H1 (cell line): ENCODE measurements around the gene IL7R. TPM values are rescaled to one million over a fixed set of nuclear protein-coding genes. Genes with fewer than 3 reads are reported as not detected.

Source experiments
- CTCF ChIA-PET: fragments of 300-600 bp; sonication (Branson Sonifier 250); formaldehyde crosslinking; loops from one replicate; lab custom pipeline; 2021; ENCODE audit not compliant: partially characterized antibody; lab: Charles Lee
- POLR2A ChIA-PET: fragments of 300-600 bp; sonication (Branson Sonifier 250); formaldehyde crosslinking; loops from one replicate; lab custom pipeline; 2021; ENCODE audit warnings: inconsistent platforms; ENCODE audit not compliant: partially characterized antibody; lab: Charles Lee
- DNase-seq, 2 experiments: peaks; one replicate each; pipeline versions ENCODE4 v3.0.0 to v3.0.0-alpha.2; 2010 to 2022; ENCODE audit warnings: low spot score in 2 of 2, low read depth in 1 of 2, mixed read lengths in 1 of 2
- FAIRE-seq: peaks from 2 replicates; lab custom pipeline; 2011; peaks lifted over from hg19 to GRCh38; lab: Jason Lieb, UNC
- H2AFZ ChIP-seq: 2 replicates; pipeline ENCODE4 v1.8.1; 2012; ENCODE audit warnings: low read length, inconsistent platforms
- H2AK5ac ChIP-seq: 2 replicates; pipeline ENCODE4 v1.6.1; 2013; ENCODE audit warnings: low read depth, low read length
- H2BK120ac ChIP-seq: replicated peaks from 2 replicates; pipeline ENCODE3; 2013; ENCODE audit warnings: low read depth, low read length, inconsistent platforms
- H2BK12ac ChIP-seq: 2 replicates; pipeline ENCODE4 v1.6.1; 2013; ENCODE audit warnings: low read depth, low read length
- H2BK15ac ChIP-seq: 2 replicates; pipeline ENCODE4 v1.6.1; 2013; ENCODE audit warnings: low read length
- H2BK20ac ChIP-seq: 2 replicates; pipeline ENCODE4 v1.6.1; 2013; ENCODE audit warnings: low read length
- H2BK5ac ChIP-seq: 2 replicates; pipeline ENCODE4 v1.6.1; 2013; ENCODE audit warnings: low read depth, low read length
- H3K14ac ChIP-seq: 2 replicates; pipeline ENCODE4 v1.6.1; 2013; ENCODE audit warnings: inconsistent platforms; ENCODE audit not compliant: insufficient read length
- H3K18ac ChIP-seq: 2 replicates; pipeline ENCODE4 v1.6.1; 2013; ENCODE audit warnings: low read length; ENCODE audit errors: extremely low read depth
- H3K23ac ChIP-seq: 2 replicates; pipeline ENCODE4 v1.6.1; 2013; ENCODE audit warnings: inconsistent platforms; ENCODE audit not compliant: insufficient read length
- H3K23me2 ChIP-seq: 2 replicates; pipeline ENCODE4 v1.6.1; 2013; ENCODE audit warnings: low read depth, low read length
- H3K27ac ChIP-seq: 2 replicates; pipeline ENCODE4 v1.6.1; 2011; ENCODE audit warnings: low read depth, low read length, inconsistent platforms
- H3K27me3 ChIP-seq, 4 experiments: replicated peaks in 1 of 4; 1 replicate in 1 of 4; 2 replicates in 3 of 4; pipeline versions ENCODE4 v1.6.1 to v1.8.1; 2011 to 2013; ENCODE audit warnings: low read length in 3 of 4, mild to moderate bottlenecking in 3 of 4, inconsistent platforms in 2 of 4, mixed read lengths in 2 of 4, moderate library complexity in 1 of 4; ENCODE audit not compliant: control insufficient read depth in 3 of 4, insufficient read depth in 3 of 4; ENCODE audit errors: extremely low read depth in 1 of 4
- H3K36me3 ChIP-seq, 4 experiments: 2 replicates each; pipeline versions ENCODE4 v1.6.1 to v1.8.1; 2011 to 2013; ENCODE audit warnings: mild to moderate bottlenecking in 4 of 4, low read length in 3 of 4, moderate library complexity in 2 of 4, control low read depth in 1 of 4, inconsistent platforms in 1 of 4; ENCODE audit not compliant: insufficient read depth in 4 of 4, control insufficient read depth in 2 of 4
- H3K4ac ChIP-seq: replicated peaks from 2 replicates; pipeline ENCODE3; 2013; ENCODE audit warnings: low read length, low read depth, mixed read lengths, inconsistent platforms; ENCODE audit not compliant: insufficient read length
- H3K4me1 ChIP-seq, 4 experiments: replicated peaks in 1 of 4; 1 replicate in 1 of 4; 2 replicates in 3 of 4; pipeline versions ENCODE4 v1.6.1 to v1.8.1; 2011 to 2013; ENCODE audit warnings: low read length in 3 of 4, inconsistent platforms in 2 of 4, mixed read lengths in 1 of 4; ENCODE audit not compliant: insufficient read depth in 4 of 4, control insufficient read depth in 3 of 4
- H3K4me2 ChIP-seq, 2 experiments: 2 replicates each; pipeline versions ENCODE4 v1.6.1 to v1.8.1; 2011 to 2013; ENCODE audit warnings: low read depth in 2 of 2, low read length in 2 of 2, control low read depth in 1 of 2, inconsistent platforms in 1 of 2, mild to moderate bottlenecking in 1 of 2; ENCODE audit not compliant: insufficient read depth in 1 of 2
- H3K4me3 ChIP-seq, 4 experiments: fragments of 200-600, 300-600 bp in 1 of 4; sonication (generic), shearing (Covaris generic), sonication (Bioruptor Twin) in 1 of 4; 2 replicates each; pipeline versions ENCODE4 v1.5.1 to v1.8.1; 2011 to 2016; ENCODE audit warnings: low read length in 4 of 4, low read depth in 3 of 4, control low read depth in 2 of 4, inconsistent platforms in 2 of 4, mild to moderate bottlenecking in 2 of 4, mixed read lengths in 1 of 4, moderate library complexity in 1 of 4; ENCODE audit not compliant: insufficient read depth in 2 of 4; ENCODE audit errors: extremely low read depth in 1 of 4
- H3K56ac ChIP-seq: replicated peaks from 2 replicates; pipeline ENCODE3; 2013; ENCODE audit warnings: low read depth, mild to moderate bottlenecking, mixed read lengths, low read length, inconsistent platforms; ENCODE audit not compliant: insufficient read length
- H3K79me1 ChIP-seq: 2 replicates; pipeline ENCODE4 v1.6.1; 2013; ENCODE audit warnings: low read depth, low read length, control low read depth
- H3K79me2 ChIP-seq, 2 experiments: 2 replicates each; pipeline versions ENCODE4 v1.6.1 to v1.8.1; 2012 to 2013; ENCODE audit warnings: low read length in 2 of 2, mild to moderate bottlenecking in 2 of 2, inconsistent platforms in 1 of 2; ENCODE audit not compliant: insufficient read depth in 2 of 2, control insufficient read depth in 1 of 2
- H3K9ac ChIP-seq, 4 experiments: replicated peaks in 1 of 4; 1 replicate in 1 of 4; 2 replicates in 3 of 4; pipeline versions ENCODE4 v1.6.1 to v1.8.1; 2011 to 2013; ENCODE audit warnings: low read depth in 3 of 4, low read length in 3 of 4, control low read depth in 2 of 4, mild to moderate bottlenecking in 2 of 4, moderate library complexity in 2 of 4, inconsistent platforms in 1 of 4; ENCODE audit errors: extremely low read depth in 1 of 4
- H3K9me3 ChIP-seq, 2 experiments: 2 replicates each; pipeline versions ENCODE4 v1.6.1 to v1.8.1; 2012 to 2013; ENCODE audit warnings: mild to moderate bottlenecking in 2 of 2, moderate library complexity in 2 of 2, control low read depth in 1 of 2, inconsistent platforms in 1 of 2, low read depth in 1 of 2, low read length in 1 of 2, mixed read lengths in 1 of 2; ENCODE audit not compliant: insufficient read depth in 2 of 2
- H4K20me1 ChIP-seq, 2 experiments: replicated peaks in 1 of 2; 2 replicates each; pipeline versions ENCODE3 to v1.8.1; 2011 to 2013; ENCODE audit warnings: inconsistent platforms in 2 of 2, low read length in 2 of 2, mild to moderate bottlenecking in 1 of 2; ENCODE audit not compliant: insufficient read depth in 2 of 2, control insufficient read depth in 1 of 2
- H4K5ac ChIP-seq: 2 replicates; pipeline ENCODE4 v1.6.1; 2013; ENCODE audit warnings: low read length, low read depth, mixed read lengths, inconsistent platforms; ENCODE audit not compliant: insufficient read length
- H4K8ac ChIP-seq: 2 replicates; pipeline ENCODE4 v1.8.0; 2013; ENCODE audit warnings: mild to moderate bottlenecking, moderate library complexity, low read length, inconsistent platforms; ENCODE audit not compliant: insufficient read depth; ENCODE audit errors: extremely low read depth
- H4K91ac ChIP-seq: replicated peaks from 2 replicates; pipeline ENCODE3; 2013; ENCODE audit warnings: low read length, mixed read lengths, inconsistent platforms; ENCODE audit not compliant: insufficient read length
- EZH2 ChIP-seq: fragments of 200-600 bp; sonication (generic); IDR thresholded peaks from 2 replicates; pipeline ENCODE4 v1.7.1; 2012; ENCODE audit warnings: low read depth, mild to moderate bottlenecking, moderate library complexity, low read length, inconsistent platforms; ENCODE audit not compliant: severe bottlenecking
- WGBS, 2 experiments: shearing (Covaris generic) in 1 of 2; methylation state at CpG; one replicate each; pipeline versions ENCODE4 v1.1.6 to v1.1.7; 2013 to 2015; ENCODE audit warnings: low lambda C conversion rate in 2 of 2, mixed read lengths in 2 of 2, inconsistent platforms in 1 of 2, low coverage in 1 of 2, missing lambda C conversion rate in 1 of 2; ENCODE audit not compliant: insufficient replicate concordance in 2 of 2, insufficient coverage in 1 of 2, insufficient read length in 1 of 2; ENCODE audit errors: extremely low coverage in 1 of 2, missing lambda C conversion rate in 1 of 2; 5-methylcytosine and 5-hydroxymethylcytosine counted together
- polyA plus RNA-seq, 7 experiments: library from polyadenylated mRNA; depleted of rRNA in 3 of 7; stranded (reverse) in 5 of 7; unstranded in 2 of 7; fragments of >200 nt in 5 of 7; fragments of 200-250 nt in 2 of 7; gene quantifications; 1 replicate in 5 of 7; 2 replicates in 1 of 7; 4 replicates in 1 of 7; pipeline versions ENCODE4 v1.2.1 to v1.2.3, GENCODE V29; 2011 to 2013; ENCODE audit warnings: missing spikeins in 2 of 7, mixed read lengths in 2 of 7
- total RNA-seq: library from RNA; stranded (reverse); fragmentation: NEBNext Ultra II Directional; extraction: Animal tissue kit (Norgen Biotek cat#: 25700); gene quantifications from 2 replicates; pipeline ENCODE4 v1.2.1, GENCODE V29; 2021

Gene IL7R
- total and polyA plus RNA-seq, 2 of the 8 experiments (the other 6 are each of a cell fraction or from before 2014, with no cell fraction given) = not detected

DNA sequence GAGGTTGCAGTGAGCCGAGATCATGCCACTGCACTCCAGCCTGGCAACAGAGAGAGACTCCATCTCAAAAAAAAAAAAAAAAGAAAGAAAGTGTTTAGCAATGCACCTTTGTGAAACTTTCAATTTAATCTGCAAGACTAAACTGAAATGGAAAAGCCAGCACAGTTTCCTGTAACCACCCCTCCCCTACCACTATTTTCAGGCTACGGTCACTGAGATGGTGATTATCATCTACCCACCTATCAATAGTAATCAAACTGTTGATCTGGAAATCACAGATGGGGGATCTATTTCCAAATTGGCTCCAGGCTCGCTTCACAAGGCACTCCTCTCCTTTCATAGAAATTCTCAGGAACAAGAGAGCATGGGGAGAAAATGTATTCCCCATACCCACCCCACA, 30.6 kb upstream of the IL7R start:
- no peak overlapping the region for H2BK120ac ChIP-seq
- H3K9me3 ChIP-seq = no peaks in the 10 kb centered on the region
- no peaks in the 10 kb centered on the region for H3K79me1 ChIP-seq
- H3K36me3 ChIP-seq = no peaks in the 10 kb centered on the region
- no peak overlapping the region for H3K56ac ChIP-seq
- H3K27me3 ChIP-seq = no peaks in the 10 kb centered on the region
- no peak overlapping the region for H3K23ac ChIP-seq
- H3K4me3 ChIP-seq = no peak overlapping the region
- H3K18ac ChIP-seq = no peak overlapping the region
- no peak overlapping the region for H4K8ac ChIP-seq
- no peaks in the 10 kb centered on the region for H4K20me1 ChIP-seq
- TF ChIP-seq EZH2 = no peak
- H4K91ac ChIP-seq = no peak overlapping the region
- H4K5ac ChIP-seq = no peak overlapping the region
- FAIRE-seq (no peak), DNase-seq (no peak)
- POLR2A ChIA-PET = no interaction called here
- H2BK12ac ChIP-seq = no peak overlapping the region
- no peak overlapping the region for H3K4me2 ChIP-seq
- H3K4ac ChIP-seq = no peak overlapping the region
- H3K79me2 ChIP-seq = no peaks in the 10 kb centered on the region
- CTCF ChIA-PET = no interaction called here
- no peak overlapping the region for H2BK20ac ChIP-seq
- H3K27ac ChIP-seq = no peak overlapping the region
- H2BK5ac ChIP-seq = no peak overlapping the region
- 88% methylated on average over 3 of the region's 3 CpGs; no CpG with 5 or more reads in 1 of the 2 experiments for WGBS, 2 experiments
- no peak overlapping the region for H3K14ac ChIP-seq
- no peak overlapping the region for H2BK15ac ChIP-seq
- no peak overlapping the region for H2AK5ac ChIP-seq
- no peak overlapping the region for H3K9ac ChIP-seq
- H3K23me2 ChIP-seq = no peaks in the 10 kb centered on the region
- no peaks in the 10 kb centered on the region for H3K4me1 ChIP-seq
- no peak overlapping the region for H2AFZ ChIP-seq
